ENCODE results near the gene KBTBD8.

Gene KBTBD8

DNA sequence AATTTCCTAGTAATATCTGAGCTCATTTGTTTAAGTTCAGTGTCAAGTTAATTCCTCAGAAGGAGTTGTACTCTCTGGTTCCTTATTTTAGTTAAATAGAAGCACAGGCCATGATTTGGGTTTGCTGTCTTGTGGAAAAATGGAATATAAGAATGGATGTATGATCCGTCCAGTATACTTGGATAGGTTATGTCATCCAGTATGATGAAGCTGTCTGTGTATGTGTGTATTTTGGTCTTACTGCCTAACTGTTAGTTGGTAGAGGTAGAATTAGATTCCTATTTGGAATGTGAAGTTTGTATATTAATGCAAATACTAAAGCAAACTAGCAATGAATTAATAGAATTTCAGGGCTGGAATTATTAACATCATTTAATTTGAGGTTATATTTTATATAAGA is 7.9 kb downstream of the KBTBD8 start:
- Histone ChIP-seq H3K9me3 (replicated peaks in 1 of 11) (no peaks in the 10 kb centered on the region), H3K4me1 (peaks cover 0 to 15% (median 5%) of the 10 kb centered on the region in 10 experiments; a peak in 9 of 20 replicates), H3K4me3 (no peak overlapping the region), H3K27me3 (no peaks in the 10 kb centered on the region), H3K4me2 (no peak overlapping the region), H3K9ac (no peak overlapping the region), H4K20me1 (peaks cover 0 to 17% (median 0%) of the 10 kb centered on the region in 11 experiments; a peak in 3 of 22 replicates), H3K36me3 (peaks cover 44 to 85% (median 47%) of the 10 kb centered on the region in 11 experiments), H3K27ac (no peak overlapping the region)
- TF ChIP-seq Cebpa-rat (IDR thresholded peaks at IDR 0.05) = no peak

DNA sequence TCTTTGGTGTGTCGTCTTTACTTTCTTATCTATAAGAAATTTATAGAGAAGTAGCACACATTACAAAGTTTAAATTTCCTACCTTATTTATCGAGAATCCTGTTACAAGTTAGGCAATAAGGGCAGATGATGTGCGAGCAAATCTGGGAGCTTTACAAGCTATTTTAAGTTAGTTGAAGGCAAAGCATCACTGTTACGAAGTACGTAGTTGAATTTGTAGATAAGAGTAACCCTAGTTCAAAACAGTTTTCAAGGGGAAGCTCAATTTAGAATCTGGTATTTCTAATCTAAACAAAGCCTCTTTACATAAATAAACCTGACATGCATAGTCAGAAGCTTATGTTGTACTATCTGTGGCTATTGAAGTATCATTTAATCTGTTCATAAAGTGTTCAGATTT is 8.4 kb downstream of the KBTBD8 start:
- Histone ChIP-seq H3K4me3 (no peak overlapping the region), H3K36me3 (peaks cover 45 to 90% (median 50%) of the 10 kb centered on the region in 11 experiments), H3K27me3 (no peaks in the 10 kb centered on the region), H3K27ac (no peak overlapping the region), H3K9ac (no peak overlapping the region), H3K9me3 (replicated peaks in 1 of 11) (no peaks in the 10 kb centered on the region), H3K4me2 (no peak overlapping the region), H4K20me1 (peaks cover 0 to 12% (median 0%) of the 10 kb centered on the region in 11 experiments; a peak in 3 of 22 replicates), H3K4me1 (peaks cover 0 to 10% (median under 1%) of the 10 kb centered on the region in 10 experiments; a peak in 7 of 20 replicates)
- TF ChIP-seq Cebpa-rat (IDR thresholded peaks at IDR 0.05) = no peak

DNA sequence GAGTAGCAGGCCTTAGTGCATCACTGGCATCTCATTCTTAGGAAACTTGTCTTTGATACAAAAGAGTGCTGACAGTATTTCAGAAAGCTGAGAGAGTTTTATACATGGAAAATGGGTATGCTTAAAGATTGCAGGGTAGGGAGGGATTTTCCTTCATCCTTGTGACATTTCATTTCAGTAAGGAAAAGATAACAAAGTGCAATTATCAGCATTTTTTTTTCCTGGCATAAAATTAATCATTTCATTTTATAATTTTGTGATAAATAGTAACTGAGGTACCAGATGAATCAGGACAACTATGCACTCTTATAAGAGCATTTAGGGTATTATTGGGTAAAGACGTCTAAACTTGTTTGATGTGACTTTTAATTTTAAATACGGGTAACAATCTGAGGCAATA is 10.3 kb downstream of the KBTBD8 start:
- Histone ChIP-seq H3K9ac (no peak overlapping the region), H3K27ac (no peak overlapping the region), H4K20me1 (peaks cover 0 to 9% (median 0%) of the 10 kb centered on the region in 11 experiments; a peak in 3 of 22 replicates), H3K4me3 (no peak overlapping the region), H3K4me1 (peaks cover 0 to 6% (median 0%) of the 10 kb centered on the region in 10 experiments; a peak in 2 of 20 replicates), H3K9me3 (replicated peaks in 1 of 11) (no peaks in the 10 kb centered on the region), H3K4me2 (no peak overlapping the region), H3K36me3 (peaks cover 33 to 92% (median 46%) of the 10 kb centered on the region in 11 experiments), H3K27me3 (no peaks in the 10 kb centered on the region)
- TF ChIP-seq Cebpa-rat (IDR thresholded peaks at IDR 0.05) = no peak

DNA sequence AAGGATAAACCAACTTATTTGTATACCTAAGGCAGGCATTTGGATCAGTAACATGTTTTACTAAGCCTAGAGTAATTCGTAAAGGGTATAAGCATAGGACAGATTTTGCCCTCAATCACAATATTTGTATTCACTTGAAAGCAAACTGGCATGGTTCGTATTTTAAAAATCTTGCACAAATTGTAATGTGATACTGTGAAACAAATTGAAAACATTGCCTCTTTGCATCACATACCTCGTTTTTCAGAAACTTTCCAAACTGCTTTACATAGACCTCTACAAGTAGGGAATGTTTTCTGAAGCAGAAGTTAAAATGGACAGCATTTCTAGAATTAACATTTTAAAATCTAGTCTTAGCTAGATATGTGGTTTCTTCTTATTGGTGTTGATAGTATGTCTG is 11.6 kb downstream of the KBTBD8 start:
- Histone ChIP-seq H3K4me3 (no peak overlapping the region), H3K36me3 (peaks cover 25 to 79% (median 38%) of the 10 kb centered on the region in 11 experiments), H3K4me1 (peaks cover 0 to 6% (median 0%) of the 10 kb centered on the region in 10 experiments; a peak in 2 of 20 replicates), H3K9ac (no peak overlapping the region), H4K20me1 (peaks cover 0 to 9% (median 0%) of the 10 kb centered on the region in 11 experiments; a peak in 3 of 22 replicates), H3K4me2 (no peak overlapping the region), H3K9me3 (replicated peaks in 1 of 11) (no peaks in the 10 kb centered on the region), H3K27ac (no peak overlapping the region), H3K27me3 (no peaks in the 10 kb centered on the region)
- no peak for TF ChIP-seq Cebpa-rat (IDR thresholded peaks at IDR 0.05)

DNA sequence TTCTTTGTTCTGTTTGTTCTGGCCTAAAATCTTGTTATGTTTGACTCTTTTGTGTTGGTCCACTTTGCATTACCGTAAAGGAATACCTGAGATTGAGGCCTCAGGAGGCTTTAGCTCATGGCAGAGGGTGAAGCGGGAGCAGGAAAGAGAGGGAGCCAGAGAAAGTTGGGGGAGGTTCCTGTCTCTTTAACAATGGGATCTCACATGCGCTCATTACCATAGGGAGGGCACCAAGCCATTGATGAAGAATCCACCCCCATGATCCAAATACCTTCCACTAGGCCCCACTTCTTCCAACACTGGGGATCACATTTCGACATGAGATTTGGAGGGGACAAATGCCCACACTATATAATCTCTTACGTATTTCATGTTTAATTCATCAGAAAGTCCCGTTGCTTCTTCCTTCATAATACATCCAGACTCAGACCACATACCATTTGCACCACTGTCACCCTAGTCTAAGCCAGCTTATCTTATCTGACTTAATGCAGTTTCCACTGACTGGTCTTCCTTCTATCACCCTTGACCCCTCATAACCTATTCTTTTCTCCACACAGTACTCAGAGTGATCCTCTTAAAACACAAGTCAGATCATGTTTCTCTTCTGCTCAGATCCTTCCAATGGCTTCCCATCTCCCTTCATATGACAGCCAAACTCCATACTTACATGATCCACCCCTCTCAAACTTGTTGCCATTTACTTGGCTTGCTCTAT is 13.5 kb downstream of the KBTBD8 start:
- H3K9ac ChIP-seq = no peak overlapping the region
- H3K9me3 ChIP-seq (replicated peaks in 1 of 11) = no peaks in the 10 kb centered on the region
- H3K27me3 ChIP-seq = no peaks in the 10 kb centered on the region
- no peak overlapping the region for H3K4me3 ChIP-seq
- H3K27ac ChIP-seq = no peak overlapping the region
- no peaks in the 10 kb centered on the region; a peak in 1 of 22 replicates for H4K20me1 ChIP-seq
- peaks cover 16 to 60% (median 30%) of the 10 kb centered on the region in 11 experiments; a peak in 21 of 22 replicates for H3K36me3 ChIP-seq
- no peak overlapping the region for H3K4me2 ChIP-seq
- TF ChIP-seq Cebpa-rat (IDR thresholded peaks at IDR 0.05) = no peak
- H3K4me1 ChIP-seq = 0 out of 20 replicates have a peak, but pooled peaks cover 0 to 4% (median 0%) of the 10 kb centered on the region in 10 experiments

DNA sequence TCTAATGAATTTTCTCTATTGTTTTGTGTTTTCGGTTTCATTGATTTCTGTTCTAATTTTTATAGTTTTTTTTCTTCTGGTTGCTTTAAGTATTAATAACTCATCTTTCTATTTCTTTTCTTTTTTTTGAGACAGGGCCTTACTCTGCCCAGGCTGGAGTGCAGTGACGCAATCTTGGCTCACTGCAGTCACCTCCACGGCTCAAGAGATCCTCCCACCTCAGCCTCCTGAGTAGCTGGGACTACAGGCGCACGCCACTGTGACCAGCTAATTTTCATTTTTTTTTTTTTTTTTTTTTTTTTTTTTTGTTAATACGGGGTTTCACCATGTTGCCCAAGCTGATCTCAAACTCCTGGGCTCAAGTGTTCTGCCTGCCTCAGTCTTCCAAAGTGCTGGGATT is 14.5 kb downstream of the KBTBD8 start:
- H3K36me3 ChIP-seq = peaks cover 16 to 51% (median 29%) of the 10 kb centered on the region in 11 experiments; a peak in 21 of 22 replicates
- no peak overlapping the region for H3K4me3 ChIP-seq
- H4K20me1 ChIP-seq = no peaks in the 10 kb centered on the region
- no peaks in the 10 kb centered on the region for H3K9me3 ChIP-seq (replicated peaks in 1 of 11)
- H3K4me1 ChIP-seq = 0 out of 20 replicates have a peak, but pooled peaks cover 0 to 6% (median 0%) of the 10 kb centered on the region in 10 experiments
- no peak for TF ChIP-seq Cebpa-rat (IDR thresholded peaks at IDR 0.05)
- H3K27me3 ChIP-seq = no peaks in the 10 kb centered on the region
- no peak overlapping the region for H3K27ac ChIP-seq
- H3K4me2 ChIP-seq = no peak overlapping the region
- no peak overlapping the region for H3K9ac ChIP-seq

DNA sequence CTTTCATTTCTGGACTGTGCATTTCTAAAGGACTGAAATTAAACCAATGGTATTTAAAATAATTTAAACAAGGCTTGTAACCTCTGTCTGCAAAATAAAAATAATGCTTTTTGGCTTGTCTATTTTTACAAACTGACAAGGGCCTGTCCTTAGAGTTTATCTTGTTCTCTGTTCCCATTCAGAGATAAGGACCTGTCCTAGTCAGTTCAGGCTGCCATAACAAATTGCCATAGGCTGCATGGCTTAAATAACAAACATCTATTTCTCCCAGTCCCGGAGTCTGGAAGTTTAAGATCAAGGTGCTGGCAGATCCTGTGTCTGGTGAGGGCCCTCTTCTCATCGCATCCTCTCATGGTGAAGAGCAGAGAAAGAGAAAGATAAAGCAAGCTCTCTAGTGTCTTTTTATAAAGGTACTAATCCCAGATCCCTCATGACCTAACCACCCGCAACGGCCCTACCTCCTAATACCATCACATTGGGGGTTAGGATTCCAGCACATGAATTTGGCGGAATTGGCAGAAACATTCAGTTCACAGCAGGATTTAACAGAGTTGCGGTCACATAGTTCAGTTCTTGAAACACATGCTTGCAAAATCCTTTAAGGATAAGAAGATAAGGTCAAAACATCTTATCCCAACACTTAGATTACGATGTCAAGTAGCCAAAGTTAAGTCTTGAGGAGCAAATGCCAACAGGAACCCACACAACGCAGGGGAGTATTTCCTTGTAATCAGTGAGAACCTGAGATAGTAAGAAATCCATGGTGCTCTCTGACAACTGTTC is 17.8 kb downstream of the KBTBD8 start:
- 0 out of 20 replicates have a peak, but pooled peaks cover 0 to 6% (median 0%) of the 10 kb centered on the region in 10 experiments for H3K4me1 ChIP-seq
- H4K20me1 ChIP-seq = no peaks in the 10 kb centered on the region
- no peak overlapping the region for H3K4me2 ChIP-seq

DNA sequence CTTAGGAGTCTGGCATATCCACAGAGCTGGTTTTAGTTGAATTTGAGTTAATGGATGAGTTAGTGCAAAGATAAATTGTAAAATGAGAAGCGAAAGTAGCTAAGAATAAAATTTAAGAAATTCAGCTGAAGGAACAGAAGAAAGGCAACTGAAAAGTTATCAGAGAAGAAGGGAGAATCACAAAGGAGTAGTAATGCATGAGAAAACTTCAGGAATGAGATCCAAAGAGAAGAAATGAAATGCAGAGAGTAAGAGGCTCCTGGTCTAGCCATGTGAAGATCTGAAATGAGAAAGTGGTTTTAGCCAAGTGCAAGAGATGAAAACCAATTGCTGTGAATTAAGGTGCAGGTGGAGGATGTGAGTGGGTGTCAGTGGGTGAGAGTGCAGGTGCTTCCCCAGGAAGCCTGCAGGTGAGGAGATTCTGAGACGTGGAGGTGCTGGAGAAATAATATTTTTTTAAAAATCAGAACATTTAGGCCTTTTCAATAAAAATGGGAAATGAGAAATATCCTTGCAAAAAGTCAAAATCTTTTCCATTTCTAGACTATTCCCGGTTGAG is 18.5 kb downstream of the KBTBD8 start:
- Histone ChIP-seq H3K9ac (no peak overlapping the region), H4K20me1 (no peaks in the 10 kb centered on the region), H3K9me3 (replicated peaks in 1 of 11) (no peaks in the 10 kb centered on the region), H3K4me2 (no peak overlapping the region; a peak in 1 of 22 replicates), H3K27me3 (no peaks in the 10 kb centered on the region), H3K4me1 (0 out of 20 replicates have a peak, but pooled peaks cover 0 to 6% (median 0%) of the 10 kb centered on the region in 10 experiments), H3K27ac (no peak overlapping the region), H3K36me3 (peaks cover 0 to 12% (median 3%) of the 10 kb centered on the region in 11 experiments; a peak in 9 of 22 replicates), H3K4me3 (no peak overlapping the region)
- TF ChIP-seq Cebpa-rat (IDR thresholded peaks at IDR 0.05) = no peak

More for the DNA sequence above, 17.8 kb downstream of the KBTBD8 start:
- Histone ChIP-seq H3K36me3 (peaks cover 0 to 19% (median 7%) of the 10 kb centered on the region in 11 experiments; a peak in 9 of 22 replicates), H3K4me3 (no peak overlapping the region), H3K9ac (no peak overlapping the region), H3K27me3 (no peaks in the 10 kb centered on the region), H3K9me3 (replicated peaks in 1 of 11) (no peaks in the 10 kb centered on the region), H3K27ac (no peak overlapping the region)
- TF ChIP-seq Cebpa-rat (IDR thresholded peaks at IDR 0.05) = no peak

DNA sequence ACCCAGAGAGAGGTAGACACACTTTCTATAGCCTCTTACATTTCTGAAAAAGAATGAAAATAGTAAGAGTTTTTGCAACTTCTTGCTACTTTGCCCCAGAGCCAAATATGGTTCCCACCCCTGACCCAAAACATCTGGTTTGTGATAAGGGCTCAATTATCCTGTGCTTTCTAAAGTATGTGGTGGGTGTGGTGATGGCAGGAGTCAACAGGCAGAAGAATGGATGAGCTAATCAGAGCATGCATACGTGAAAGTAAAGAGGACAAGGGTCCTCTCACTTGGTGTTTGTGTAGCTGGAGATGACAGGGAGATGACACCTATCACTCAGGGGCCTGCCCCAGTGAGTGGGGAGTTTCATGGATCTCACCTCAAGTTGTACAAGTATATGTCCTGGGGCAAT is 19.1 kb downstream of the KBTBD8 start:
- H3K4me2 ChIP-seq = no peak overlapping the region
- no peaks in the 10 kb centered on the region for H4K20me1 ChIP-seq
- H3K9ac ChIP-seq = no peak overlapping the region
- H3K27me3 ChIP-seq = no peaks in the 10 kb centered on the region
- H3K4me1 ChIP-seq = 0 out of 20 replicates have a peak, but pooled peaks cover 0 to 6% (median 0%) of the 10 kb centered on the region in 10 experiments
- H3K27ac ChIP-seq = no peak overlapping the region
- H3K36me3 ChIP-seq = peaks cover 0 to 6% (median 0%) of the 10 kb centered on the region in 11 experiments; a peak in 1 of 22 replicates
- H3K9me3 ChIP-seq (replicated peaks in 1 of 11) = no peaks in the 10 kb centered on the region
- no peak overlapping the region for H3K4me3 ChIP-seq
- TF ChIP-seq Cebpa-rat (IDR thresholded peaks at IDR 0.05) = no peak

Data from BLaER1 treated with 17β-estradiol and CSF1 and Interleukin-3, amounts not matched to agents 10 nM and 100 nM (cell line).